ENCODE measurements around the gene SLC39A8. TPM values are rescaled to one million over a fixed set of nuclear protein-coding genes. Genes with fewer than 3 reads are reported as not detected.

SLC39A8 gene
- total RNA-seq, 2 experiments from 2014 or later: 28.8 to 29.3 TPM

DNA sequence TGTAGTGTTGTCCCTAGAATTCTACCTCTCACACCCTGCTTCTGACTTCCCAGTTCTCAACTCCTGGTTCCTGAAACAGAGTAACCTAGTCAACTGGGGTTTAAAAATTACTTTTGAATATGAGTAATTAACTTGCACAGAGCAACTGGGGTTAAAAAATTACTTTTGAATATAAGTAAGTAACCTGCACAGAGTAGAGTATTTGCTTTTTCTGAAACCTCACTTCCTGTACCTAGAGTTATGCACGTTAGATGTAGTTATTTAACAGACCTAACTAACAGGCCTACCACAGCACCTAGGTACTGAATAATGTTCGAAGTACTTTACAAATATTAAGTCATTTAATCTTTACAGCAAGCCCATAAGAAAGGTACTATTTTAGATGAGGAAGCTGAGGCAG is 32.9 kb downstream of the SLC39A8 start:
- Mint-ChIP-seq H3K36me3 (ENCODE audit: low read depth) (peaks cover 11% of the 10 kb centered on the region), H3K27ac (no peak overlapping the region), H3K9me3 (no peaks in the 10 kb centered on the region), H3K27me3 (ENCODE audit: low read depth) (no peaks in the 10 kb centered on the region), H3K4me1 (ENCODE audit: low read depth) (peaks cover 19% of the 10 kb centered on the region), H3K4me3 (no peak overlapping the region)
- no peak for DNase-seq
- intact Hi-C loops (cut with micrococcal nuclease): no loop called here
- CTCF ChIA-PET: no interaction called here

DNA sequence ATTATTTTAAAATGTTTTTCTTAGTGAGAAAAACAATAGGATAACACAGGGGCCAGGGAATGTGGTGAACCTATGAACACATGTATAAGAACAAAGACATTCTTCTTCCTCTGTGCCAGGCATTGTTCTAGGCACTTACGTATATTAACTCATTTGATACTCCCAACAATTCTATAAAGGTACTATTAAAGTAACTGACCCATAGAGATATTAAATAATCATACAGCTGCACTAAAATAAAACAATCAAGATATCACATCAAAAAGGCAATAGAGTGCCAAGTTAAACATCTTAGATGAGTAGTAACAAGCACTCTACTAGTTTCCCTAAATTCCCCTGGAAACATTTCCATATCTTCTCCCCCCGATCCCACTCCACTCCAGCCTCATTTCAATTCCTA is 33.4 kb downstream of the SLC39A8 start:
- H3K4me1 Mint-ChIP-seq (ENCODE audit: low read depth): peaks cover 19% of the 10 kb centered on the region
- no peak overlapping the region for H3K27ac Mint-ChIP-seq
- H3K36me3 Mint-ChIP-seq (ENCODE audit: low read depth): peaks cover 9% of the 10 kb centered on the region
- DNase-seq: no peak
- CTCF ChIA-PET: no interaction called here
- intact Hi-C loops (cut with micrococcal nuclease): no loop called here
- no peak overlapping the region for H3K4me3 Mint-ChIP-seq
- no peaks in the 10 kb centered on the region for H3K9me3 Mint-ChIP-seq
- no peaks in the 10 kb centered on the region for H3K27me3 Mint-ChIP-seq (ENCODE audit: low read depth)

DNA sequence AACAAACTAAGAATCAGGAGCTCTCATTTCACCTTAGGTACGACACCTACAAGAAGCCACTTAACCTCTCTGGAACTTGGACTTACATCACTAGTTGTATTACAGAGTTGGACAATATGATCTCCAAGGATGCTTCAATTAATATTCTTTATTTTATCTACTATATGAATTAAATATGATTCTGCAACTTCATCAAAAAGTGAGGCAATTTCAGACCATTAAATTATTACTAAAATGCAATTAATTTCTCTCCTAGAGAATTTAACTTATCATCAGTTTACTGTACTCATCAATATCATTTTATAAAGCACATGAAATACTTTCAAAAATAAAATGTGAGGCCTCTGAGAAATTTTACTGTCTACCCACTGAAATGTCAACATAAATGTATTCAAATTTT is 33.9 kb downstream of the SLC39A8 start:
- intact Hi-C loops (cut with micrococcal nuclease): no loop called here
- Mint-ChIP-seq H3K36me3 (ENCODE audit: low read depth) (peaks cover 9% of the 10 kb centered on the region), H3K4me1 (ENCODE audit: low read depth) (peaks cover 19% of the 10 kb centered on the region), H3K4me3 (no peak overlapping the region), H3K9me3 (no peaks in the 10 kb centered on the region), H3K27me3 (ENCODE audit: low read depth) (no peaks in the 10 kb centered on the region), H3K27ac (no peak overlapping the region)
- CTCF ChIA-PET: interaction anchor here (0.6 kb wide), 1 partner anchor 309 kb away, joined by 3 read pairs; no protein-coding TSS in a partner anchor
- DNase-seq: no peak

DNA sequence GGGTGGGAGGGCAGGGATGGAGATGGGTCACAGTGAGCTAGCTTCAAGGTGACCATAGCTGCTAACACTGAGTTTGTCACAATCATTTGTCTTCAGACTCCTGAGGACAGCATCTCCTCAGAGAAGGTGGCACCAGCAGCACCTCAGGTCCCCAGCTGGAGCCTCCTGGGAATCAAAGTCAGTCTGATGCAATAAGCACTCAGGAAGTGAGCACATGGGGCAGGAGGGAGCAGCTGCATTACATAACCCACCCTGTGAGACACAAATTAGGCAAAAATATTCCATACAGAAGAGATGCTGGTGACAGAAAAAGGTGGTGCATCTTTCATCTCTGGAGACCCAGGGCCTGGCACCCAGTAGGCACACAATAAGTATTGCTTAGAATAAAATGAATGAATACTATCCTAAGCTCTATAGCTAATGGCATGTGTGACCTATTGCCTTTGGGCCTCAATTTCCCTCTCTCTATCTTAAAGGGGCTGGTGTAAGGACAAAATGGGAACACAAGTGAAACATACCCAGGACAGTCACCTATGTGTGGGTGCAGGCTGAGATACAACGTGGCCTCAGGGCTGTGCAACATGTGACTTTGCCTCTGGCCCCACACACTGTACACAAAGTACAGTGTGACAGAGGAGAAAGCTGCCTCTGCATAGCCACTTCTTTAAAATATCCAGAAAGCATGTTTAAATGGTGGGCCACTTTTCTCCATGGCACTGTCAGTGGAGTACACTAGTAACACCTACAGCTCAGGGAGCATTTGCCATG is 37.1 kb downstream of the SLC39A8 start:
- Mint-ChIP-seq H3K4me1 (ENCODE audit: low read depth) (peaks cover 14% of the 10 kb centered on the region), H3K9me3 (no peaks in the 10 kb centered on the region), H3K4me3 (no peak overlapping the region), H3K36me3 (ENCODE audit: low read depth) (peaks cover 7% of the 10 kb centered on the region), H3K27me3 (ENCODE audit: low read depth) (no peaks in the 10 kb centered on the region), H3K27ac (peak overlapping the region; percentile 39)
- CTCF ChIA-PET: interaction anchor here (0.8 to 1.2 kb wide), 2 partner anchors 12 to 14 kb away, joined by 3 to 4 read pairs; no protein-coding TSS in a partner anchor
- intact Hi-C loops (cut with micrococcal nuclease): no loop called here
- DNase-seq: no peak

GRCh38 chr4:102305666-102306065 is 39.6 kb downstream of the SLC39A8 start:
- intact Hi-C loops (cut with micrococcal nuclease): no loop called here
- CTCF ChIA-PET: interaction anchor here (0.6 kb wide), 1 partner anchor 125 kb away, joined by 3 read pairs; no protein-coding TSS in a partner anchor

GRCh38 chr4:102302762-102303161 is 42.5 kb downstream of the SLC39A8 start:
- peaks cover 9% of the 10 kb centered on the region for H3K36me3 Mint-ChIP-seq (ENCODE audit: low read depth)
- H3K27ac Mint-ChIP-seq: no peak overlapping the region
- H3K4me1 Mint-ChIP-seq (ENCODE audit: low read depth): peaks cover 2% of the 10 kb centered on the region
- H3K27me3 Mint-ChIP-seq (ENCODE audit: low read depth): no peaks in the 10 kb centered on the region
- CTCF ChIA-PET: no interaction called here
- H3K9me3 Mint-ChIP-seq: no peaks in the 10 kb centered on the region
- H3K4me3 Mint-ChIP-seq: no peak overlapping the region
- no peak for DNase-seq
- intact Hi-C loops (cut with micrococcal nuclease): no loop called here

More at GRCh38 chr4:102305666-102306065, 39.6 kb downstream of the SLC39A8 start:
- Mint-ChIP-seq H3K27ac (no peak overlapping the region), H3K36me3 (ENCODE audit: low read depth) (peaks cover 8% of the 10 kb centered on the region), H3K4me3 (no peak overlapping the region), H3K9me3 (no peaks in the 10 kb centered on the region), H3K27me3 (ENCODE audit: low read depth) (no peaks in the 10 kb centered on the region), H3K4me1 (ENCODE audit: low read depth) (peaks cover 14% of the 10 kb centered on the region)
- DNase-seq: no peak

DNA sequence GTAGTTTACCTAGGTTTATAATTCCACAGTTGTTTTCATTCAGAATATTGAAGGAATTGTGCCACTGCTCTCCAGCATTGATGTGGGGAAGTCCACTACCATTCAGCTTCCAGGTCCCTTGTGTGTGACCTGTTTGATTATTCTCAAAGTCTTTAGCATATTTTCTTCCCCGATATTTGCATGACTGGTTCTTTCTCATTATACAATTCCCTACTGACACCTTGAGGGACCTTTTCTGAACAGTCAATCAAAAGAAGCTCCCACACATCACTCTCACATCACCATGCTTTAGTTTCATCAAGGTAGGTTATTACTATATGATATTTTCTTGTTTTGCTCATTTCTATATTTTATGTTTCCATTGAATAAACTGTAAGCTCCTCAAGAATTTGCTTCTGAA is 44.1 kb downstream of the SLC39A8 start:
- H3K27me3 Mint-ChIP-seq (ENCODE audit: low read depth): no peaks in the 10 kb centered on the region
- no peaks in the 10 kb centered on the region for H3K9me3 Mint-ChIP-seq
- DNase-seq: no peak
- H3K4me3 Mint-ChIP-seq: no peak overlapping the region
- no peaks in the 10 kb centered on the region for H3K4me1 Mint-ChIP-seq (ENCODE audit: low read depth)
- H3K36me3 Mint-ChIP-seq (ENCODE audit: low read depth): peaks cover 13% of the 10 kb centered on the region
- CTCF ChIA-PET: interaction anchor here (1.5 kb wide), 1 partner anchor 44 kb away, joined by 4 read pairs; the partner anchor contains the start of gene SLC39A8
- intact Hi-C loops (cut with micrococcal nuclease): no loop called here
- no peak overlapping the region for H3K27ac Mint-ChIP-seq

- Mint-ChIP-seq H3K4me1 (ENCODE audit: low read depth) (no peaks in the 10 kb centered on the region), H3K27ac (no peak overlapping the region), H3K27me3 (ENCODE audit: low read depth) (no peaks in the 10 kb centered on the region), H3K36me3 (ENCODE audit: low read depth) (peaks cover 13% of the 10 kb centered on the region), H3K4me3 (no peak overlapping the region), H3K9me3 (no peaks in the 10 kb centered on the region)
- DNase-seq: peak; percentile 26
- CTCF ChIA-PET: interaction anchor here (1.3 to 1.6 kb wide), 3 partner anchors 17 to 45 kb away, joined by 4 read pairs; partner anchors contain the start of gene SLC39A8
- intact Hi-C loops (cut with micrococcal nuclease): loop anchor here (1.0 kb wide), 1 partner anchor 569 kb away; no protein-coding TSS in a partner anchor
Observed at GRCh38 chr4:102299354-102300107, 45.8 kb downstream of the SLC39A8 start.

DNA sequence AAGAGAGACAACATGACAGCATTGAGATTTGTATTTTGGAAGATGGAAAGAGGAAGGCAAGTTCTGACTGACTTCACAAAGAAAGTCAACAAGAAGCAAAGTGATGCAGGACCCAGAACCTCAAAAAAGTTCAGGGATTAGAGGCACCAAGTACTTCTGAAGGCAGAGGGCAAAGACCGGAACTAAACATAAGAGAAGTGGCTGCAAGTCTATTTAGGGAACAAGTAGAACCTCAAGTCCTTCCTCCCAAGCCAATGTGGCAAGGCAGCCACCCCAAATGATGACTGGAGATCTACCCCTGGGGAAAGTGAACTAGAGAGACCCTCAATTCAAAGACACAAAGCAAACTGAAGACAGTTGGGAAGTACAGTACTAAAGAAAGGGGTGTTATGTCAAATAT is 46.6 kb downstream of the SLC39A8 start:
- Mint-ChIP-seq H3K4me1 (ENCODE audit: low read depth) (no peaks in the 10 kb centered on the region), H3K9me3 (no peaks in the 10 kb centered on the region), H3K4me3 (no peak overlapping the region), H3K36me3 (ENCODE audit: low read depth) (peaks cover 10% of the 10 kb centered on the region), H3K27ac (no peak overlapping the region), H3K27me3 (ENCODE audit: low read depth) (no peaks in the 10 kb centered on the region)
- intact Hi-C loops (cut with micrococcal nuclease): loop anchor here (1.0 kb wide), 1 partner anchor 568 kb away; no protein-coding TSS in a partner anchor
- no peak for DNase-seq
- CTCF ChIA-PET: no interaction called here

DNA sequence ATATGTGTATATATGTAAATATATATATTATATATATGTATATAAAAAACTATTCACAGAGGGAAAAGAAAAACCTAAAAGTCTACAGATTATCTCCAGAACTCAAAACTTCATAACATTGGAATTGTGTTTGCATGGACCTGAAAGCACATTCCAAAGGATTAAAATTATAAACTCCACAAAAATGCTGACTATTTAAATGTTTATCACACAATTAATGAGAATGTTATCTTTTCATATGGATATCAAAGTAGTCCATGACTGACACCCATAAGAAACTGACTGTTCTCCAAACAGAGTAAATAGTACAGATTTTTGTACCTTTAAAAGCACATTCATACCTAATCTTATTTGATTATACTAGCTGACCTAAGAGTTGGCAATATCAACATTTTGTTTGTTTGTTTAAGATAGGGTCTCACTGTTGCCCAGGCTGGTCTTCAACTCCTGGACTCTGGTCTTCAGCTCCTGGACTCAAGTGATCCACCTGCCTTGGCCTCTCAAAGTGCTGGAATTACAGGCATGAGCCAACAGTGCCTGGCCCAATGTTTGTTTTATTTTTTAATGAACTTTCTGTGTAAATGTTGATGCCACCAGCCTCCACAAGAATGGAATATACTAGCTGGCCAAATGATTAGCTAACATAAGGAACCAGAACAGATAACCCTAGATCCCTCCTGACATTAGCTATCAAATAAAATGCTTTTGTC is 50.0 kb downstream of the SLC39A8 start:
- intact Hi-C loops (cut with micrococcal nuclease): no loop called here

DNA sequence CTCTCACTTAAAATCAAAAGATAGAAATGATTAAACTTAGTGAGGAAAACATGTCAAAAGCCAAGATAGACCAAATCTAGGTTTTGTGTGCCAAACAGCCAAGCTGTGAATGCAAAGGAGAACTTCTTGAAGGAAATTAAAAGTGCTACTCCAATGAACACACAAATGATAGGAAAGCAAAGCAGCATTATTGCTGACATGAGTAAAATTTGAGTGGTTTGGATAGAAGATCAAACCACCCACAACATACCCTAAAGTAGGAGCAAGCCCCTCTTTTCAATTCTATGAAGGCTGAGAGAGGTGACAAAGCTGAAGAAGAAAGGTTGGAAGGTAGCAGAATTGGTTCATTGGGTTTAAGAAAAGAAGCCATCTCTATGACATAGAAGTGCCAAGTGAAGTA is 56.8 kb downstream of the SLC39A8 start:
- H3K27me3 Mint-ChIP-seq (ENCODE audit: low read depth): no peaks in the 10 kb centered on the region
- H3K36me3 Mint-ChIP-seq (ENCODE audit: low read depth): peaks cover 13% of the 10 kb centered on the region
- no peaks in the 10 kb centered on the region for H3K9me3 Mint-ChIP-seq
- no peaks in the 10 kb centered on the region for H3K4me1 Mint-ChIP-seq (ENCODE audit: low read depth)
- no peak overlapping the region for H3K4me3 Mint-ChIP-seq
- intact Hi-C loops (cut with micrococcal nuclease): no loop called here
- CTCF ChIA-PET: no interaction called here
- no peak overlapping the region for H3K27ac Mint-ChIP-seq
- DNase-seq: no peak

More for the DNA sequence above, 50.0 kb downstream of the SLC39A8 start:
- no peaks in the 10 kb centered on the region for H3K27me3 Mint-ChIP-seq (ENCODE audit: low read depth)
- CTCF ChIA-PET: interaction anchor here (0.6 to 1.2 kb wide), 2 partner anchors 12 to 104 kb away, joined by 3 to 4 read pairs; no protein-coding TSS in a partner anchor
- H3K27ac Mint-ChIP-seq: no peak overlapping the region
- no peaks in the 10 kb centered on the region for H3K9me3 Mint-ChIP-seq
- H3K4me1 Mint-ChIP-seq (ENCODE audit: low read depth): no peaks in the 10 kb centered on the region
- DNase-seq: no peak
- H3K4me3 Mint-ChIP-seq: no peak overlapping the region
- peaks cover 14% of the 10 kb centered on the region for H3K36me3 Mint-ChIP-seq (ENCODE audit: low read depth)

- Mint-ChIP-seq H3K9me3 (no peaks in the 10 kb centered on the region), H3K4me1 (ENCODE audit: low read depth) (peaks cover 4% of the 10 kb centered on the region), H3K36me3 (ENCODE audit: low read depth) (peaks cover 14% of the 10 kb centered on the region), H3K4me3 (no peak overlapping the region), H3K27me3 (ENCODE audit: low read depth) (no peaks in the 10 kb centered on the region), H3K27ac (no peak overlapping the region)
- CTCF ChIA-PET: no interaction called here
- no peak for DNase-seq
- intact Hi-C loops (cut with micrococcal nuclease): no loop called here
Observed at GRCh38 chr4:102285831-102286230, 59.5 kb downstream of the SLC39A8 start.
